GM12873 (cell line): ENCODE data around the gene TFAP2A.

Experiments used
- TF ChIP-seq, protein P1 (sequence below): IDR thresholded peaks from 2 replicates; pipeline ENCODE4 v1.5.1; 2012; ENCODE audit warnings: low read depth, mild to moderate bottlenecking, moderate library complexity, low read length, control low read depth; ENCODE audit not compliant: insufficient read depth; ENCODE audit errors: missing control alignments

TFAP2A gene

DNA sequence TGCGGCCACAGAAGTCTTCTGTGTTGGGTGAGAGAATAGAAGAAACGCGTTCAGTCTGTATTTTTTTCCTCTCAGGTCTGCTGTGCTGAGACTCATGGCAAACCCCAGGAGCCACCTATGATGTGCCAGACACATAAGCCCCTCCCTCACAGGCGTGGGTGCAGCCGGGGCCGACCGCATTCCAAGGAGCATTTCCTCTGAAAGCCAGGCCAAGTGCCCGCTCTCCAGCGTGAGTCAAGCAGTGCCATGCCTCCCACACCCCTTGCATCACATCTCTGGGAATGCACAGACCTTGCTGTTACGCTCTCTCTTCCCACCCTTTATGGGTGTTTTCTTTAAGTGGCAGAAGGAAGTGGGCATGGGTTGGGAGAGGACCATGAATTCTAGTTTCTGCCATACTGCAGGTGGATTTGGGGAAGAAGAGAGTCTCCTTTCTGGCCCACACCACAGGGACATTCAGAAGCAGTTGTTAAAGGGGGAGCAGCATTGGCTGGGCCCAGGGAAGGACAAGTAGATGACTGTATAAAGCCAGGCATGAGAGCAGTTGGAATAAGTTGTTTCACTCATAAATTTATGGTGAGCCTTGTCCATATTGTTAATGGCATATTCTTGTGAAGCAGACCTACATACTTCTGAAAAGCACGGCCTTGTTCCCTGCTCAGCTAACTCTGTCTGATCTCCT lies 37.1 kb upstream of the TFAP2A start:
- TF ChIP-seq, protein P1, sequence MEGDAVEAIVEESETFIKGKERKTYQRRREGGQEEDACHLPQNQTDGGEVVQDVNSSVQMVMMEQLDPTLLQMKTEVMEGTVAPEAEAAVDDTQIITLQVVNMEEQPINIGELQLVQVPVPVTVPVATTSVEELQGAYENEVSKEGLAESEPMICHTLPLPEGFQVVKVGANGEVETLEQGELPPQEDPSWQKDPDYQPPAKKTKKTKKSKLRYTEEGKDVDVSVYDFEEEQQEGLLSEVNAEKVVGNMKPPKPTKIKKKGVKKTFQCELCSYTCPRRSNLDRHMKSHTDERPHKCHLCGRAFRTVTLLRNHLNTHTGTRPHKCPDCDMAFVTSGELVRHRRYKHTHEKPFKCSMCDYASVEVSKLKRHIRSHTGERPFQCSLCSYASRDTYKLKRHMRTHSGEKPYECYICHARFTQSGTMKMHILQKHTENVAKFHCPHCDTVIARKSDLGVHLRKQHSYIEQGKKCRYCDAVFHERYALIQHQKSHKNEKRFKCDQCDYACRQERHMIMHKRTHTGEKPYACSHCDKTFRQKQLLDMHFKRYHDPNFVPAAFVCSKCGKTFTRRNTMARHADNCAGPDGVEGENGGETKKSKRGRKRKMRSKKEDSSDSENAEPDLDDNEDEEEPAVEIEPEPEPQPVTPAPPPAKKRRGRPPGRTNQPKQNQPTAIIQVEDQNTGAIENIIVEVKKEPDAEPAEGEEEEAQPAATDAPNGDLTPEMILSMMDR: no peak

DNA sequence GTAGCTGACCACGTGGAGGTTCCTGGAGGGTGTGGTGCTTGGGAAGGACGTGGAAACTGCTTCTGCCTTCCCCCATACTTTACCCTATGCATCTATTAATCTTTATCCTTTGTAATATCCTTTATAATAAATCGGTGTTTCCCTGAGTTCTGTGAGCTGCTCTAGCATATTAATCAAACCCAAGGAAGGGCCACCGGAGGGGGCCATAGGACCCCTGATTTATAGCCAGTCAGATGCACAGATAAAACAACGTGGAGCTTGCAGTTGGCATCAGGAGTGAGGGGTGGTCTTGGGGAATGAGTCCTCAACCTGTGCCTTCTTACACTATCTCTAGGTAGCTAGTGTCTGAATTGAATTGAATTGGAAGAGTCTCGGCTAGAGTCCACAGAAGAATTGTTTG lies 36.5 kb upstream of the TFAP2A start:
- TF ChIP-seq, protein P1: no peak

DNA sequence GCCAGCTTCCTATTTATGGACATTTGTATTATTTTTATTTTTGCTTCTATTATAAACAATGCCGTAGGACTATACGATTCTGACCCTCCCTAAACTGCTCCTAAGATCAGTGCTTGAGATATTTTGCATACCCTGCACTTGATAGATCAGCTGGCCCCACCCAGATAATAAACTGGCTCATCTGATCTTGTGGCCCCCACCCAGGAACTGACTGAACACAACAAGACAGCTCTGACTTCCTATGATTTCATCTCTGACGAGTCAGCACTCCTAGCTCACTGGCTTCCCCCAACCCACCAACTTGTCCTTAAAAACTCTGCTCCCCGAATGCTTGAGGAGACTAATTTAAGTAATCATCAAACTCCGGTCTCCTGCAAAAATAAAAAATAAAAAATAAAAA lies 34.9 kb upstream of the TFAP2A start:
- TF ChIP-seq, protein P1: no peak

DNA sequence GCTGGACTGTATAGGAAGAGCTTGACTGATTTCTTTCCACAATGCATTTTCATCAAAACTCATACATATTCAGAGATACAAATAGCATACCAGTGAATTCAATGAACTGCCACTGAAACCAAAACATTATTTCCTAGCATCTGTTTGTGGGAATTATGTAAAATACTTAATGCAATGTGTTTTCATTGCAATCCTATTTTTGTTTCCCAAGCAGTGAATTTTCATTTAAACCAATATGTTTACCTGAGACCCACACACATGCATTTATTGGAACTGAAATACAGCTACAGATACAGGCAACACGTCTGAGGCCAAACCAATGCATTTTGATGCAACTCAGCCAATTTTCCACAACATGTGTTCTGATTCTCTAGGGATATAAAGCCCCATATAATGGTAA lies 33.2 kb upstream of the TFAP2A start:
- TF ChIP-seq, protein P1: no peak

DNA sequence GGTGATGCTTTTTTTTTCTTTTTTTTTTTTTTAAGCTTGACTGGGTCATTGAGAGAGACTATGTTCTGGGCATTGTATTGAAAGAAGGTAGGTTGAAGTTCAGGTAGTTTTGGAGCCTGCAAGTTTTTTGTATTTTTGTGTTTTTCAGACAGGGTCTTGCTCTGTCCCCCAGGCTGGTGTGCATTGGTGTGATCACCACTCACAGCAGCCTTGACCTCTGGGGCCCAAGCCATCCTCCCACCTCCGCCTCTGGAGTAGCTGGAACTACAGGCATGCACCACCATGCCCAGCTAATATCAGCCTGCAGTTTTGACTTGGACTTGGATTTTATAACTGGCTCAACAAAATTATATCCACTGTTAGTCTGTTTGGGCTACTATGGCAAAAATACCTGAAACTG lies 31.7 kb upstream of the TFAP2A start:
- TF ChIP-seq, protein P1: no peak

DNA sequence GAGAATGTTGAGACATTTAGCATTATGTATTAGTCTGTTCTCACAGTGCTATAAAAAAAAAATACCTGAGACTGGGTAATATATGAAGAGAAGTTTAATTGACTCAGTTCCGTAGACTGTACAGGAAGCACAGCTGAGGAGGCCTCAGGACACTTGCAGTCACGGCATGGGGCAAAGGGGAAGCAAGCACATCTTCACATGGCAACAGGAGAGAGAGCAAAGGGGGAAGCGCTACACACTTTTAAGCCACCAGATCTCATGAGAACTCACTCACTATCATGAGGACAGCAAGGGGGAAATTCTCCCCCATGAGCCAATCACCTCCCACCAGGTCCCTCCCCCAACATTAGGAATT lies 26.8 kb upstream of the TFAP2A start:
- TF ChIP-seq, protein P1: no peak

DNA sequence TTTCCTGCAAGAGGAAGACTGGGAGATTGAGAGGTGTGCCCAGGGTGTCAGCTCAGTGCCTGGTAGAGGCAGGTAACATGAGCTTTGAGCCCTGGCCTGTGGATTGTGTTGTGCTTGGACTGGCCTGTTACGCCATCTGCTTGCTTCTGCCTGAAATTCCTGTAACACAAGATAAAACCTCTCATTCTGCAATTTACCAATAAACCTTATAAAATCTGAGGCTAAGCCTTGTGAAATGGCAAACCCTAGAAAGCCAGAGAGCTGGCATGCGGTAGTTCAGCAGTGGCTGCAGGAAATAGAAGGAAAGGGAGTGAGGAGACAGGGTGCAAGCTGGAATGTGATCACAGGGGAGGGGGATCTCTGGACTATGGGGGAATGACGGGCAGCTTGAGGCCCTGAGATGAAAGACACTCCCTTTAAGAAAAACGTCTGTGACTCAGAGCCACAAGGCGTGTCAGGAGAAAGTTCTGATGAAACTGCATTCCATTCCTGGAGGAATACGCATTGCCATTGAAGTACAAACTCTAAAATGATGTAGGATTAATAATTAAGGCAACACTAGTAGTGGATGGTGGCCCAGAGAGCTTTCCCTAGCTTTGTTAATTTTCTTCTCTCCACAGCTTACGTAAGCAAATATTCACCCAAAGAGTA lies 26.3 kb upstream of the TFAP2A start:
- TF ChIP-seq, protein P1: no peak
